Kasumi-1 (cell line): Measurements from ENCODE around the gene XRCC6.
"Not testable (repeated sequence)": the region's sequence is repeated elsewhere in the genome, so short reads cannot be mapped to it uniquely, and the experiment has no call there.

Experiments used
- DNase-seq, 2 experiments: peaks; one replicate each; lab custom pipeline; 2025; lab: John Stamatoyannopoulos, UW

Gene XRCC6

DNA sequence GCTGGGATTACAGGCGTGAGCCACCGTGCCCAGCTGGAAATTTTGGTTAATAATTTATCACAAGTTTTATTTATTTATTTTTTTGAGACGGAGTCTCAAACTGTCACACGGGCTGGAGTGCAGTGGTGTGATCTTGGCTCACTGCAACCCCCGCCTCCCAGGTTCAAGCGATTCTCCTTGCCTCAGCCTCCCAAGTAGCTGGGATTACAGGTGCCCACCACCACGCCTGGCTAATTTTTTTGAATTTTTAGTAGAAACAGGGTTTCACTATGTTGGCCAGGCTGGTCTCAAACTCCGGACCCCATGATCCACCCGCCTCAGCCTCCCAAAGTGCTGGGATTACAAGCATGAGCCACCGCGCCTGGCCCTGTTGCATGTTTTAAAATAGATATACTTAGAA lies 65.8 kb downstream of the XRCC6 start:
- not testable (repeated sequence) for DNase-seq

DNA sequence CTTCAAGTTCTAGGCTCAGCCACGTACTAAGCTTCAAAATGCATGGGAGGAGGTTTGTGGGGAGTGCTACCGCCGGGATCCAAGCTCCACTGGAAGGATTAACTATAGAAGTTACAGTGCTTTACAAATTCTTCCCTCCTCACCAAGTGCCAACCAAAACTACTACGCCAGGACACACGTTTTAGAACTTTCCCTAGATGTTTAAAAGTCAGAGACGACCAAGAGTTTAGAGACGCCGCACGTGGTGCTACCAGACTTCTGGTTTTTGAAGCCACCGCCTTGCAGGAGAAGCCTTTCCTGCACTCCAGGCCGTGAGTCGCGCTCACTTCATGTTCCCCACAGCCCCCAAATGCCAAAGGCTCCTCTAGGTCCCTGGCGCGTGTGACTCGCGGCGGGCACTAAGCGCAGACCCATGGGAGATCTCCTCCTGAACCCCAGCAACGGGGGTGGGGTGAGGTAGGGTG lies 66.8 kb downstream of the XRCC6 start:
- DNase-seq: peak; percentile 33 to 46

DNA sequence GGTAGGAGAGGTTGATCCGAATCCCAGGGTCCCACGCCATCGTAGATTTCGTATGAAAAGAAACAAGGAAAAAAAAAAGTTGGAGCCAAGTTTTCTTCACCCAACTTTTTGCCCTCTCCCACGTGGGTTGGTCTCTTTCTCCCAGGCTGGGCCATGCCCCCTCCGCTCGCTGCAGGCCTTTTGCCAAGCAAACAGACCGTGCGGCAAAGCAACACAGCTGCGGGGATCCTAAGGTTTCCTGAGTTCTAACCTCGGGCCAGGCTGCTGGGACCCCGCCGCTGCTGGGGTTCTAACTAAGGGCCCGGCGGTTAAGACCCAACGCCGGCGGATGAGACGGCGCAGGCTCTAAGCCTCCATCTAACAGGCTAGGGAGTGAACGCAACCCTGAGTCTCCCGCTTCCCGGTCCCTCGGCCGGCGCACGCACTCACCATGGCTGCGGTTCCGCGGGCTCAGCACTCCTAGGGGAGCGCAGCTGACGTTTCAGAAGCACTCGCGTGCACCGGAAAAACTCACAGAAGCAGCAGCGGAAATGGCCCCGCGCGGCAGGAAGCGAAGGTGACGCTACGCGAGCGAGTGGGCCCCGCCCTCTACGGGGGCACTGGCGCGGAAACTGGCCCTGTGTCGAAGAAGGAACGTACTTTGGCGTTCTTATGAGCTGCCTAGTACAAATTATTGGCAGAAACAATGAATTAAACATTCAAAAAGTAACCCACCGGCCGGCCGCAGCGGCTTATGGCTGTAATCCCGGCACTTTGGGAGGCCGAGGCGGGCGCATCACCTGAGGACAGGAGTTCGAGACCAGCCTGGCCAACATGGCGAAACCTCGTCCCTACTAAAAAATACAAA lies 67.5 kb downstream of the XRCC6 start, which contains the start of gene SNU13:
Gene SNU13 (minus strand): TSS at position 503 of the 847 bp plus-strand sequence. CDS start 71 bp downstream, at position 432.
- DNase-seq: peak; percentile 88 to 92

DNA sequence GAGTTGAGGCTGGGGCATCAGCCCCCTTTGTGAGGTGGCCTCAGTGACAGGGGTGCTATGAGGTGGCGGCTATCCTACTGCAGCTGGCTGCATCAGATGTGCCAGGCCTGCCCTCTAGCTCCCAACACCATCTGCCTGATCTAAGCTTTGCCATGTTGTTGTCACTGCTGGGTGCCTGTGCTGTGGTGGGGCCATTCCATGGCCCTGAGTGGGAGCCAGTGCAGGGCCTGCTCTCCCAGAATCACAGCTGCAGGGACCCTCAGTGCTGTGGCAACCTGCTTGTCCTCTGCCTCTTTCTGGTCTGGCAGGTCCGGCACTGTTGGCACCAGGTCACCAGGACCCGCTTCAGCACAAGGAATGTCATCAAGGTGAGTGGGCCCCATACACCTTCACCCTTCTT lies 69.4 kb downstream of the XRCC6 start:
- no peak for DNase-seq

DNA sequence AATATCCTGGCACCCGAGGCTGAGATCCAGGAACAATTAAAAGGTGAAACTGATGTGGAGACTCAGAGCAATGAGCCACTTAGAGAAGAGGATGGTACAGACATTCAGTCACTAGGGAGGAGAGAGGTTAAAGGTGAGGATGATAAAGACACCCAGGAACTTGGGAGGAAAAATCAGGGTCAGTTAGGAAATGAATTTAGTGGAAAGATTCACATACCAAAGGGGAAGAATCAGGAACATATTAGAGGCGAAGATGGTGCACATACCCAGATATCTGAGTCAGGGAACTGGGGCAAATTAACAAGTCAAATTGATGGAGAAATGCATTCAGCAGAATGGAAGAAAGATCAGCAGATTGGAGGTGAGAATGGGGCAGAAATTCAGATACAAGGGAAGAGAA lies 74.1 kb downstream of the XRCC6 start:
- DNase-seq: no peak

DNA sequence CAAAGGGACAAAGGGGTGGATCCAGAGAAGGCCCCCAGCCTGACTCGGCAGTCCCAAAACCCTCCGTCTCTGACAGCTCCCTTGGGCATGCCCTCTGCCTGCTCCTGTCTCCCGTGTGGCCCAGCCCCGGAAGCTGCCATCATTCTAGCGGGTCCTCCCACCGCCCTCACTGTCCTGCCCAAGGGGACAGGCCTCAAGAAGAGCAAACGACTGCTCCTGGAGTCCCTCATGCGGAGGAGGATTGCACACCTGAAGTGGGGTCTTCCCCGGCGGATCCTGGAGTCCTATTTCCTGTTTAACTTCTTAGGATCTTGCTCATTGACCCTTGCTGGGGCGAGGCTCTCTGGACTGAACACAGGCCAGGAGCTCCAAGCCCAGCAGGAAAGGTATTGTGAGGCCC lies 75.6 kb downstream of the XRCC6 start:
- no peak for DNase-seq

DNA sequence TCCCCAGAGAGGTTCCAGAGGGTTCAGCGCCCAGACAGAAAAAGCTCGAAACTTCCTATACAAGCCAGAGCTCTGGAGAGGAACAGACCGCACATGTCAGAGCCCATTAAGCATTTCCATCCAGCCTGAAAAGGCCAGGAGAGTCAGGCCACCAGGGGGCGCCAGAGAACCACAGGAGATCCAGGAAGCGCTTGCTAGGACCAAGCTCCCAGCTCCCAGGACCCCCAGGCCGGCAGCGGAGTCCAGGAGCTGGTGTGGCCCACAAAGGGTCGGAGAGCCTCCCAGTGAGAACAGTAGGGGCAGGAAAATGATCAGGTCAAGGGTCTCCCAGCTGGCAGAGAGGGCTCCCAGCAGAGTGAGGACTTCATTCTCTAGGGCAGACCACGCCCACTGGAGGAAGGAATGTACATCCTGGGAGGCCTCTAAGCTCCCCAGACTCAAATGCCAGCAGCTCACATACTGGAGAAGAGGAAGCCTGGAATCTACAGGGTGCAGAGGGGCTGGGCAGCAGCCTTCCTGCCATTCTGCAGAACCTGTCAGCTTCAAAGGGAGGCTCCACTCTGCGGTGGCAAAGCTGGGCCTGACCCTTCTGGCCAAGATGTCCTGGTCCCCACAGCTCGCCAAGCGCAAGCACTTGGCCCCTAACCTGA lies 76.2 kb downstream of the XRCC6 start:
- DNase-seq: peak; percentile 83 to 88

DNA sequence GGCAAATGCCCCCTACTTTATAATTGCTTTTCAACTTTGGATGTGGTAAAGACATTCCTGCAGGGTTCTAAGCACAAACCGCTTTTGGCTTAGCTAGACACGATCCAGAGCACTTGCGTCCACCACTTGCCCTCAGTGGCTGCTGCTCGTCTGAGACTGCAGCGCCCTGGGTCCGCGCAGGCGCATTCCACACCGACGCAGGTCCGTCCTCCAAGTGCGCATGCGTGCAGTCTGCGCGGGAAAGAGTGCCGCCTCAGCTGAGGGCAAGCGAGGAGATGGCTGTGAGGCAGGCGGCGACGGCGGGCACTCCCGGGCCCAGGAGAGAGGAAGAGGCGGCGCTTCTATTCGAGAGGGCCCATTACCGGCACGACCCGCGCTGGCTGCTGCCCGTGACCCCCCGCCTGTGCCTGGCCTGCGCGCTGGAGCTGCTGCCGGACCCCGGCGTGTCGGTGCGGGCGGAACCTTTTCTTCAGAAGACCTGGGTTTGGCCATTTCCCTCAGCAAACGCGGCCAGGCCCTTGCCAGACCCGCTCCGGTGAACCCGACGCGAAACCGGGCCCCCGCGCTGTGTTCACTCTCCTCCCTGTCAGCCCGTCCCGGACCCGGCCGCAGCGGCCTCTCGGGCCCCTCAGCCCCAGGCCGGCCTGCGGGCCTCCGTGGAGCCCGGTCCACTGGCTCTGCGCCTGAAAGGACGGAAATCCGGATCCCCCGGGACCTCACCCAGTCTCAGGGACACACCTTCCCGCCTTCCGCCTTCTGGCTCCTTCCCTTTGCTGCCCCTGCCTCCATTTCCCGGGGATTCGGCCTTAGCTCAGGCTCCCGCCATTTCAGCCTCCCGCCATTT lies 78.4 kb downstream of the XRCC6 start, which contains the start of gene MEI1:
Gene MEI1 (plus strand): TSS at position 240 of the 844 bp plus-strand sequence. CDS start 36 bp downstream, at position 276.
- DNase-seq: no peak

DNA sequence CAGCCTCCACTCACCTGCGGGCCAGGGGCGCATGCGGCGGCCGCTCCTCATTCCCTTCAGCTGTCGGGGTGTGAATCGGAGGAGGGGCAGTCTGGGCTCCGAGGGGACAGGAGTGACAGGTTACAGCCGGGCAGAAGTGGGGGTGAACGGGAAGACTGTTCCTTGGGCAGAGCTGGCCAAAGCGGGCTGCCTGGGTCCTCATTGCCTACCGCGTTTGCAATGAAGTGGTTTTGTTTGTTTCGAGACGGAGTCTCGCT lies 78.9 kb downstream of the XRCC6 start:
- no peak for DNase-seq

DNA sequence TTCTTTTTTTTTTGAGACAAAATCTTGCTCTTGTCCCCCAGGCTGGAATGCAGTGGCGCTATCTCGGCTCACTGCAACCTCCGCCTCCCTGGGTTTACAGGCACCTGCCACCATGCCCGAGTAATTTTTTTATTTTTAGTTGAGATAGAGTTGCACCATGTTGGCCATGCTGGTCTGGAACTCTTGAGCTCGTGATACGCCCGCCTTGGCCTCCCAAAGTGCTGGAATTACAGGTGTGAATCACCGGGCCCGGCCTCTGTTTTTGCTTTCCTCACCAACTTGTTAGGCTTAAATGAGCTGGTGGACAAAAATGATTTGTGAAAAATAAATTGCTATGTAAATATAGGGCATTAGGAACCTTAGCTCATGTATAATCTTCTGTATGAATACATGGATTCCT lies 81.7 kb downstream of the XRCC6 start:
- DNase-seq: no peak

DNA sequence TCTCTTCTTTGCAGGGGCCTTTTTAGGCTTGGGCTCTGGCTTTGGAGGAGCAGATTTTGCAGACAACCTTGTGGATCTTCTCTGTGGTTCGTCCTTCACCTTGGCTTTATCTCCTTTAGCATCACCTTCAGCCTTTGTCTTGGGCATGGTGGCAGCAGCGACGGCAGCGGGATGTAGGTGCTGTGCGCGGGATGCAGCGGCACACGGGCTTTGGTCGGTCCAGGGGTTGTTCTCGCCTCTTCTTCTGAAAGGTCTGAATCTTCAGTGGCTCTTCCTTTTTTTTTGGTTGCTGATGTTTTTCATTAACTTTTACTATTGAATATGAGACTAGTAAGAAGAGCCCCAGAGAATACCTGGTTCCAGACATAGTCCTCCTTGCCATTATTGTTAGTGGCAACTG lies 88.2 kb downstream of the XRCC6 start:
- DNase-seq: no peak

DNA sequence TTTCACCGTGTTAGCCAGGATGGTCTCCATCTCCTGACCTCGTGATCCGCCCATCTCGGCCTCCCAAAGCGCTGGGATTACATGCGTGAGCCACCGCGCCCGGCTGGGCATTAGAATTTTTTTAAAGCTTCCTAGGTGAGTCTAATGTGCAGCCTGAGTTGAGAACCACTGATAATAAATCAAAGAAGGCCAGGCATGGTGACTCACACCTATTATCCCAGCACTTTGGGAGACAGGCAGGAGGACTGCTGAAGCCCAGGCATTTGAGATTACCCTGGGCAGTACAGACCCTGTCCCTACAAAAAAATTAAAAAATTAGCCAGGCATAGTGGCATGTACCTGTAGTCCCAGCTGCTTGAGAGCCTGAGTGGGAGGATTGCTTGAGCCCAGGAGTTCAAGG lies 91.9 kb downstream of the XRCC6 start:
- no peak for DNase-seq
